Stimulated activated CD4-positive, alpha-beta T cell treated with anti-CD3 and anti-CD28 coated beads, Interleukin-12 subunit alpha, Interleukin-12 subunit beta, amount 100 ng/mL, for 24 hours (primary cell): ENCODE data around the gene CD72.
"Not testable (repeated sequence)": the region's sequence is repeated elsewhere in the genome, so short reads cannot be mapped to it uniquely, and the experiment has no call there.

Source experiments
- DNase-seq, 2 experiments: peaks; one replicate each; pipeline ENCODE4 v3.0.0-alpha.2; 2020; ENCODE audit warnings: low read depth in 2 of 2

The CD72 gene

DNA sequence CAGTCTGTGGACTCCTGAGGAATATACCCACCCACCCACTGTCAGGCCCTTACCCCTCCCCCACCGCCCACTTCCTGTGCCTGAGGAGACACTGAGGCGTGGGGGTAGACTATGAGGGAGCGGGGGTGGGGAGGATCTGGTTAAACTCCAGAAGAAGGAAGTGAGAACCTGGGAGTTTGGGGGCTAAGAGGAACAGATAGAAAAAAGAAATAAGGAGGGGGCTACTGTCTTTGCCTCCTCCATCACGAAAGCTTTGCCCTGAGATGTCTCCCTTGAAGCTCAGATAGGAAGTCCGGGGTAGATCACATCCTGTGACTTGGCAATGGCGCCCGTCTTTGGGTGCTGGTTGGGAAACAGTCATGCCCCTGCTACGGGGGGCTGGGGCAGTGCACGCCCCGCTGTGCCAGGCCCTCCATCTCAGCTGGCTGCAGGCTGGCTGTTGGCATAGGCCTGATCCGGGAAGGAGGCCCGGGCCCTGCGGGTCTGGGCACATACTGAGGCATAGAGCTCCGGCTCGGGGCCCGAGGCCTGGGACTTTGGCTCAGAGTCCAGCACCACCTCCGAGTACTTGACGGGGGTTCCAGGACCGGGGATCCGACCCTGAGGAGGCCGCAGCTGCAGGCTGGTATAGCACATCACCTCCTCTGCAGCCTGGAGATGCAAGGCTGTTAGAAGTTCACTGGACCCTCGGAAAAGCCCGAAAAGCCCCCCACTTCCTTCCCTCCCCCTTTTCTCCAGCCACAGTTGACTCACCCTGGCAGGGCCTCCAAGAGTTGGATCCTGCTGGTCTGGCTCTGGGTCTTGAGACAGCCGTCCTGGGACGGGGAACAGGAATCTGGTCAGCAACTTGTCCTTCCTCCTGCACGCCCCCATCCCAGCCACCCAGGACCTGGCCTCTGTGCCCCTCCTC, 31.5 kb upstream of the CD72 start:
- no peak for DNase-seq

DNA sequence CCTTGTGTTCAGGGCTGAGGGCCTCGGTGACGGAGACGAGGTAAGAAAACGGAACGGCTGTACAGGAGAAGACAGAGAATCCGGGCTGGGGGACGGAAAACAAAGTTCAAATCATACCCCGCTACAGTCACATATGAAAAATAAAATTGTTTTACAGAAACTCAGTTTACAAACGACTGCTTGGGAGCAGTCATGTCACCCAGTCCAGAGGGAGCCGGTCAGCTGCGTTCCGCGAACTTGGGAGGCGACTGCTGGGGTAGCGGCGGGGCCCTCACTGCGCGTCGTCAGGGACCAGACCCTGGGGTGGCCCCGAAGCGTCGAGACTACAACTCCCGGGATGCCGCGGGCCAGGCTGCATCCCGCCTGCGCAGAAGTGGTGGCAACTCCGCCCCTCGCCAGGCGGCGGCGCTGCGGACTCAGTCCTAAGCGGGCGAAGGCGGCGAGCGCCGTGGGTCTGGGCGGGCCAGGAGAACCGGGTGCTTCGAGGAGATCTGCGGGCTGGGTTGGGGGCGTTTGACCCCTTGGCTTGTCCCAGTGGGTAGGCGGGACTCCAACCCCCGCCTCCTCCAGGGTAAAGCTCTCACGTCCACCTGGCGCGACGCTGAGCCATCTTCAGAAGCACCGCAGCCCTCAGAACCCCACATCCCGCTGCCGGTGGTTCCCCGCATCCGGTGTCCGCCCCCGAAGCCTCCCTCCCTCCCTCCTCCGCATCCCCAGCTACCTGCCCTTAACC, 28.5 kb upstream of the CD72 start:
- DNase-seq: peak; percentile 76 to 88

- DNase-seq: no peak
Observed at GRCh38 chr9:35646153-35646532, 27.9 kb upstream of the CD72 start.

DNA sequence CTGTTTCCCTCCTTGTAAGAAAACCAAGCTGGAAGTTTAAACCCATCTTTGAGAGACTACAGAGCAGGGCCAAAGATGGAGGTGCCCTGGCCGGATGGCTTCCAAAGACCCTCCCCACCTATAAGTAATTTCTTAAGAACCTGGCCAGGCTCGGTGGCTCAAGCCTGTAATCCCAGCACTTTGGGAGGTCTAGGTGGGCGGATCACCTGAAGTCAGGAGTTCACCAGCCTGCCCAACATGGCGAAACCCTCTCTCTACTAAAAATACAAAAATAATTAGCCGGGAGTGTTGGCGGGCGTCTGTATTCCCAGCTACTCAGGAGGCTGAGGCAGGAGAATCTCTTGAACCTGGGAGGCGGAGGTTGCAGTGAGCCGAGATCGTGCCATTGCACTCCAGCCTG, 27.5 kb upstream of the CD72 start:
- DNase-seq: not testable (repeated sequence)

DNA sequence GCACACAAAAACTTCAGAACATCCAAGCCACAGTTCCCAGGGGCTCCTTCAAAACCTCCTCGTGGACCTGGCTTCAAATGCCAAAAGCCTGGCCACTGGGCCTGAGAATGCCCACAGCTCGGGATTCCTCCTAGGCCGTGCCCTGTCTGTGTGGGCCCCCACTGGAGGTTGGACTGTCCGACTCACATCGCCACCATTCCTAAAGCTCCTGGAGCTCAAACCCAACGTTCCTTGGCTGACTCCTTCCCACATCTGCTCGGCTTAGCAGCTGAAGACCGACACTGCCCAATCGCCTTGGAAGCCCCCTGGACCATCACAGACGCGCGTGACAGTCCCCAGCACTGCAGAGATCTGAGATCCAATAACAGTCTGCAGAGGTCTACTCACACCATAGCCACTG, 24.8 kb upstream of the CD72 start:
- DNase-seq: no peak

DNA sequence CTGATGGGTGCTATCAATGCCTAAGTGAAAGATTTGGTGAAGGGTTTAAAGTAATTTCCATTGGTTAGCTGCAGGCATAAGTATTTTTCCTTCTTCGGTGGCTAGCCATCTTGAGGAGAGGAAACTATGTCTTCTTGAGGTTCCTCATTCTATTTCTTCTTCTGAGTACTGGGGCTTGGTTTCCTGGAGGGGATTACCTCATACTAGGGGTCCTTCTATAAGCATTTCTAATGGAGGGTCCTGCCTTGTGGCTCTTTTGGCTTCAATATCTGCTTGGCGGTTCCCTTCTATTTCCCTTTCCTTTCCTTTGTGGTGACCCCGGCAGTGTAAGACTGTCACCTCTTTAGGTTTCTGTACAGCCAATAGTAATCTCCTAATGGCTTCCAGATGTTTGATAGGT, 23.3 kb upstream of the CD72 start:
- DNase-seq: not testable (repeated sequence)

- not testable (repeated sequence) for DNase-seq
Observed at GRCh38 chr9:35640431-35640830, 22.2 kb upstream of the CD72 start.

GRCh38 chr9:35639631-35640030, 21.4 kb upstream of the CD72 start:
- DNase-seq: no peak

DNA sequence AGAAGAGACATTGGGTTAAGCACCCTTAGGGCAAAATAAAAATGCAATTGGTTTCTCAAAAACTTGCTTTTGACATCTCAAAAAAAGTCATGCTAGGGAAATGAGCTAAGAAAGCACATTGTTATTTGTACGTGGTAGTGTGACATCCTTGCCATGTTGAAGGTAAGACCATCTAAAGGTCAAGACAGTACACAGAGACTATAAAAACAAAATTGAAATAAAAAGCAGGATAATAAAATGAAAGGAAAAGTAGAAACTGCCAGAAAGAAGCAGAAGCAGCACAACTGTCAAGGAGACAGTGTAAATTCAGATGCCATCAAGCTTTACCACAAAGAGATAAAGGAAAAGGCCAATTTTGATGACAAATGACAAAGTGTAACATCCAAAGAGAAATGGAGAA, 21.0 kb upstream of the CD72 start:
- DNase-seq: not testable (repeated sequence)

DNA sequence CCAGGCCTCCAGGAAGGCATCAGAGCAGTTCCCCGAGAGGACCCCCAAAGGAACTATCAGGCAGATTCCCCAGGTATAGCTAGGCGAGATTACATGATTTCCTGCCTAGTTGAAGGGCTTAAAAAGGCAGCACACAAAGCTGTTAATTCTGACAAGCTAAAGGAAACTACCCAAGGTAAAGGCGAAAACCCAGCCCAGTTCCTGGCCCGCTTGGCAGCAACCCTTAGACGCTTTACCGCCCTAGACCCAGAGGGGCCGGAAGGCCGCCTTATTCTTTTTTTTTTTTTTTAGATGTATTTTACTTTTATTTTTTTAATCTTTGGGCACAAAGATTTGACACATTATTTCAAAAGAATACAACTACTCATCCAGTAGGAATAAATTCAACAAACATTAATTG, 20.5 kb upstream of the CD72 start:
- DNase-seq: not testable (repeated sequence)

DNA sequence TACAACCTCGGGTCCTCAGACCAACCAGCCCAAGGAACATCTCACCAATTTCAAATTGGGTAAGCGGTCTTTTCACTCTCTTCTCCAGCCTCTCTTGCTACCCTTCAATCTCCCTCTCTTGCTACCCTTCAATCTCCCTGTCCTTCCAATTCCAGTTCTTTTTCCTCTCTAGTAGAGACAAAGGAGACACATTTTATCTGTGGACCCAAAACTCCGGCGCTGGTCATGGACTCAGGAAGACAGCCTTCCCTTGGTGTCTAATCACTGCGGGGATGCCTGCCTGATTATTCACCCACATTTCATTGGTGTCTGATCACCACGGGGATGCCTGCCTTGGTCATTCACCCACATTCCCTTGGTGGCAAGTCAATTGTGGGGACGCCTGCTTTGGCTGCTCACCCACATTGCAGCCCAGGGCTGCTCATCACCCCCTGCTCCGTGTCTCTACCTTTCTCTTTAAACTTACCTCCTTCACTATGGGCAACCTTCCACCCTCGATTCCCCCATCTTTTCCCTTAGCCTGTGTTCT, 19.3 kb upstream of the CD72 start:
- not testable (repeated sequence) for DNase-seq

- DNase-seq: not testable (repeated sequence)
Observed at GRCh38 chr9:35636877-35637246, 18.6 kb upstream of the CD72 start.

DNA sequence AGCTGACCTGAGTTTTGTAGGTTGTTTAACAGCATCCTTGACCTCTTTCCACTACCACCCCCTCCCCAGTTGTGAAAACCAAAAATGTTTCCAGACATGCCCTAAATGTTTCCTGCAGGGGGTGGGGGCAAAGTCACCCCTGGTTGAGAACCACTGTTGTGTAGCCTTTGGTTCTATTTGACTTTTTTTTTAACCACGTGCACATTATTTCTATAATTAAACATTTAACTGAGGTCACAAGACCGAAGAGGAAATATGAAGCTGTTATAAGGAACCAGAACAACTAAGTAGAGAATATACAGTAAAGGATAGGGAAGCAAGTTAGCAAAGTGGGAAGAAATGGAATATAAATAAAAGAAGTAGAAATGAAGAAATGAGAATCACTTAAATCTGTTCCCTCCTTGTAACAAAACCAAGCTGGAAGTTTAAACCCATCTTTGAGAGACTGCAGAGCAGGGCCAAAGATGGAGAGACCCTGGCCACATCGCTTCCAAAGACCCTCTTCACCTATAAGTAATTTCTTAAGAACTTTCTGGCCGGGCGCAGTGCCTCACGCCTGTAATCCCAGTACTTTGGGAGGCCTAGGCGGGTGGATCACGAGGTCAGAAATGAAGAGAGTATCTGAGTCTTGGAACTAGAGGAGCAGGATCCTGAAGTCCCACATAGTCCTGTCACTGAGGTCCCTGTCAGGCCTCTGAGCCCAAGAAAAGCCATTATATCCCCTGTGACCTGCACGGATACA, 18.1 kb upstream of the CD72 start:
- DNase-seq: no peak

DNA sequence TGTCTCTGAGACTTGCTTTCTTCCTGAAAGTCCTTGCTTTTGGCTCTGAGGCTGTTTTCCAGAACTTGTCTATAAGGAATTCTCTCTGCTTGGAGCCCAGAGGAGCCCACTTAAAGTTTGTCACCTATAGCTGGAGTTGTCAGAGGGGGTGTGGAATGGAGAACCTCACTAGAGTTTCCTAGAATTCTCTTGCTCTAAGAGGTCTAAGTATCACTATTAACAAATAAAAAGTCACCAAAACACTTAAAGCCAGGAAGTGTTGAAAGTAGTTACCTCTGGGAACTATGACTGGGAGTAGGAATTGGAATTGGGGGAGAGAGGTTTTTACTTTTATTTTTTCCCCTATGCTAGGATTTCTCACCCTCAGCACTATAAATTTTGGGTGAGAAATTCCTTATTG, 17.5 kb upstream of the CD72 start:
- DNase-seq: no peak

DNA sequence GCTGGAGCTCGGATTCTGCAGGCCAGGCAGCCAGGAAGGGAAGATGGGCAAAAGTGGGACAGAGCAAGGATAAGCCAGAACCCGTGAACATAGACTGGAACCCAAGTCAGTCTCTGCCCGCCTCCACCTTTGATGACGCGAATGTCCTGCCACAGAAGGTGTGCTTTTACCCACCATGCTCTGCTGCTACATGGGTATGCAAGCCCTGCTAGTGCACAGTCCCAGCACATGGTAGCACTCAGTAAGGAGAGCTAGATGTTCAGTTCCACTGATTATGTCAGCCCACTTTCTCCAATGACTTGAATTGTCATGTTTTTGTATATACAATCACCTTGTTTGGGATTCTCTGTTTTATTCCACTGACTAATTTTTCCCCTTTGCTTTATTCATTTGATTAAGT, 11.4 kb upstream of the CD72 start:
- no peak for DNase-seq

DNA sequence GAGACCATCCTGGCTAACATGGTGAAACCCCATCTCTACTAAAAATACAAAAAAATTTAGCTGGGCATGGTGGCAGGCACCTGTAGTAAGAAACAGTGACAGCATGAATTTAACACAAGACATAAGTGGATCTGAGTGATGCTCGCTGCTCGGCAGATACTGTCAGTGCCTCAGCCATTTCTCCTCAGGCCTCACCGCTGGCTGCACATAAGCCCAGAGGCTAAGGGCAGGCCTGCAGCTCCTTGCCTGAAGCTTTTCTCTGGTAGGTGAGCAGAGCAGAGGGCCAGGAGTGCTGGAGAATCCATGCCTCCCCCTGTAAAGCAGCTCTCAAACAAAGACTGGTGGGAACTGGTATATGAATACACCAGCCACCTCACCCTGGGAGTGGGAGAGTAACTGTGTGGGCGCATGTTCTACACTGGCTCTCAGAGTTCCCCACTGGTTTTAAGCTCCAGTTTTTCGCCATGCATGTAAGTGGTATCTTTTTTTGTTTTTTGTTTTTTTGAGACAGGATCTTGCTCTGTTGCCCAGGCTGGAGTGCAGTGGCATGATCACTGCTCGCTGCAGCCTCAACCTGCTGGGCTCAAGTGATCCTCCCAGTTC, 10.3 kb upstream of the CD72 start:
- no peak for DNase-seq

- no peak for DNase-seq
Observed at GRCh38 chr9:35627575-35627974, 9.4 kb upstream of the CD72 start.

GRCh38 chr9:35619800-35620158, 1.6 kb upstream of the CD72 start:
- DNase-seq: no peak

DNA sequence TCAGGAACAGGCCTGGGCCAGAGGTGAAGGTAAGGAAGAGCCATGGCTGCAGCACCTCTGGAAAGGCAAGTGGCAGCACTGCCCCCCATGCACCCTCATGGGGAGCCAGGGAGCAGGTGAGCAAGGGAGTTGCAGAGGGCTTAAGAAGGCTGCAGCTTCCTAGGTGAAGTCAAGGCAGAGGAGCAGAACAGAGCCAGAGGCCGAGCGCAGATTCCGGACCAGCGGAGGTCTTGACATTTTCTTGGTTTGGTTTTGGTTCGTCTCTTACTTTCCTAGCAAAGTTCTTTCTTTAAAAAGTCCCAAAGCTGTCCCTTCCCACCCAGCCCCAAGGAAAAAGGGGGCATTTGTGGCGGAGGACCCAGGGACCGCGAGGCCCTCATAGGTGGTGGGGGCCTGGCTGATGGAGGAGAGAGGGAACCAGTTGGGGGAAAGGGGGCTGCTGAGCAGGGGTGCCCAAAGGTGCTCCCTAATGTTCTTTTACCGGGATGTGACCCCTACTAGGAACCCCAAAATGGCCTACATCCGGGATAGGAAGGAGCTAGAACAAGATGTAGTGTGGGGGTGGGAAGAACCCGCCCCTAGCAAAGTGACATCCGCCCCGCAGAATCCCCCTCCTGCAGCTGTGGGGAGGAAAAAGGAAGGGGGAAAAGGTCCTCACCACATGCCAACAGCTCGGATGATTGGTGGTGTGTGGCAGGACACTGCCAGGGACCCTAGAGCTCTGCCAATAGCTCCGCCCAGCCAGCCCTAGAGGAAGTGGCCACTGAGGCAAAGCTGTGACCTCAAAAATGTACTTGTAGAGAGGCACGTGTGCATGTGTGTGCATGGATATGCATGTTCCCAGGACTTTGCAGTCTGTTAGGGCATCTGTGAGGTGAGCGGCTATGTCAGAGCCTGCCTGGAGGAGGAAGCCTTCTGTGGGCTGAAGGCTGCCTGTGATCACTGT, 914 bp upstream of the CD72 start:
- DNase-seq: peak in 1 of 2 experiments; percentile 31

- no peak for DNase-seq
Observed at GRCh38 chr9:35617548-35617947, 665 bp downstream of the CD72 start.
